22Rv1 (cell line): ENCODE results near the gene TMEM150B.
A peak's percentile ranks its signal among the peaks of the same experiment; 100 is the strongest.

Experiments used
- H3K27ac ChIP-seq: fragments of 450-650 bp; 2 replicates; pipeline ENCODE4 v1.5.1; 2017
- ZFX ChIP-seq: fragments of 450-650 bp; IDR thresholded peaks from 2 replicates; pipeline ENCODE4 v1.6.1; 2017; ENCODE audit warnings: antibody characterized with exemption, borderline replicate concordance
- TF ChIP-seq, protein P1 (sequence below): fragments of 450-650 bp; IDR thresholded peaks from 2 replicates; pipeline ENCODE4 v1.5.1; 2017; ENCODE audit warnings: mild to moderate bottlenecking

TMEM150B gene

DNA sequence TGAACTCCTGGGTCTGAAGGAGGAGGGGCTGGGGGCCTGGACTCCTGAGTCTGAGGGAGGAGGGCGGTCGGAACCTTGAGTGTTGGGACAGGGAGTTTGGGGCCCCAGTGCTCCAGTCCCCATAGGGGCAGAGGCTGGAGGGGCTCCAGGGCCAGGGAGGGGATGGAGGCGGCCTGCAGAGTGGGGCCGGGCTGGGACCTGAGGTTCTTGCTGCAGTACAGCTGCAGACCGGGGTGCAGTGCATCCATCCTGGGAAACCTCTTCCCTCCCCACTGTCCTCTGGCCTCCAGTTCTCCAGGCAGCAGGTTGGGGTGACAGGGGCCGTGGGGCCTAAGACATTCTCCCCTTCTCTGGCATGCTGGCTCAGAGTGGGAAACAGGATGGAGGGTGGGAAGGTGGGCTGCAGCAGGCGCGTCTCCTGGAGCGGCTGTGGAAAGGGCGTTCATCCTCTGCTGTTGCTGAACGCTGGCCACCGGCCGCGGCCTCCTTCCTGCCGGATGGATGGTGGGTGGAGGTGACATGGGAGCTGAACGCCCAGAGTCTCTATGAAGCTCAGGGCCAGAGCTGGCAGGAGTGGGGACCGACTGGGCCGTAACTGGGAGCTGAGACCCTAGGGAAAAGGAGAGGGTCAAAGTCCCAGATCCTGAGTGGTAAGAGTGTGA, 39.8 kb downstream of the TMEM150B start:
- H3K27ac ChIP-seq = no peak overlapping the region
- TF ChIP-seq, protein P1, sequence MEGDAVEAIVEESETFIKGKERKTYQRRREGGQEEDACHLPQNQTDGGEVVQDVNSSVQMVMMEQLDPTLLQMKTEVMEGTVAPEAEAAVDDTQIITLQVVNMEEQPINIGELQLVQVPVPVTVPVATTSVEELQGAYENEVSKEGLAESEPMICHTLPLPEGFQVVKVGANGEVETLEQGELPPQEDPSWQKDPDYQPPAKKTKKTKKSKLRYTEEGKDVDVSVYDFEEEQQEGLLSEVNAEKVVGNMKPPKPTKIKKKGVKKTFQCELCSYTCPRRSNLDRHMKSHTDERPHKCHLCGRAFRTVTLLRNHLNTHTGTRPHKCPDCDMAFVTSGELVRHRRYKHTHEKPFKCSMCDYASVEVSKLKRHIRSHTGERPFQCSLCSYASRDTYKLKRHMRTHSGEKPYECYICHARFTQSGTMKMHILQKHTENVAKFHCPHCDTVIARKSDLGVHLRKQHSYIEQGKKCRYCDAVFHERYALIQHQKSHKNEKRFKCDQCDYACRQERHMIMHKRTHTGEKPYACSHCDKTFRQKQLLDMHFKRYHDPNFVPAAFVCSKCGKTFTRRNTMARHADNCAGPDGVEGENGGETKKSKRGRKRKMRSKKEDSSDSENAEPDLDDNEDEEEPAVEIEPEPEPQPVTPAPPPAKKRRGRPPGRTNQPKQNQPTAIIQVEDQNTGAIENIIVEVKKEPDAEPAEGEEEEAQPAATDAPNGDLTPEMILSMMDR = no peak
- TF ChIP-seq ZFX = no peak

DNA sequence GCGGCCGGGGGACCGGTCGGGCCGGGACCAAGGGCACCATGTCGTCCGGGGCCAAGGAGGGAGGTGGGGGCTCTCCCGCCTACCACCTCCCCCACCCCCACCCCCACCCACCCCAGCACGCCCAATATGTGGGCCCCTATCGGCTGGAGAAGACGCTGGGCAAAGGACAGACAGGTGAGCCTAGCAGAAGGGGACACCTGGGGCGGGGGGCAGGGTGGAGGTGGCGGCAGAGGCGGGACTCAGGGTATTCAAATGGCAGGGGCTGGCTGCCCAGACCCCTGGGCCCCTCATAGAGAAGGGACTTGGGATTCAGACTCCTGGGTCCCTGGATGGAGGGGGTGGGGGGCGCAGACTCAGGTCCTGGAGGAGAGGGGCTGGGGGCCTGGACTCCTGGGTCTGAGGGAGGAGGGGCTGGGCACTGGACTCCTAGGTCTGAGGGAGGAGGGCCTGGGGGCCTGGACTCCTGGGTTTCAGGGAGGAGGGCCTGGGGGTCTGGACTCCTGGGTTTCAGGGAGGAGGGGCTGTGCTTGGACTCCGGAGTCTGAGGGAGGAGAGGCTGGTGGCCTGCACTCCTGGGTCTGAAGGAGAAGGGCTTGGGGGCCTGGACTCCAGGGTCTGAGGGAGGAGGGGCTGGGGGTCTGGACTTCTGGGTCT, 40.6 kb downstream of the TMEM150B start:
- no peak overlapping the region for H3K27ac ChIP-seq
- TF ChIP-seq, protein P1 = no peak
- TF ChIP-seq ZFX = no peak

DNA sequence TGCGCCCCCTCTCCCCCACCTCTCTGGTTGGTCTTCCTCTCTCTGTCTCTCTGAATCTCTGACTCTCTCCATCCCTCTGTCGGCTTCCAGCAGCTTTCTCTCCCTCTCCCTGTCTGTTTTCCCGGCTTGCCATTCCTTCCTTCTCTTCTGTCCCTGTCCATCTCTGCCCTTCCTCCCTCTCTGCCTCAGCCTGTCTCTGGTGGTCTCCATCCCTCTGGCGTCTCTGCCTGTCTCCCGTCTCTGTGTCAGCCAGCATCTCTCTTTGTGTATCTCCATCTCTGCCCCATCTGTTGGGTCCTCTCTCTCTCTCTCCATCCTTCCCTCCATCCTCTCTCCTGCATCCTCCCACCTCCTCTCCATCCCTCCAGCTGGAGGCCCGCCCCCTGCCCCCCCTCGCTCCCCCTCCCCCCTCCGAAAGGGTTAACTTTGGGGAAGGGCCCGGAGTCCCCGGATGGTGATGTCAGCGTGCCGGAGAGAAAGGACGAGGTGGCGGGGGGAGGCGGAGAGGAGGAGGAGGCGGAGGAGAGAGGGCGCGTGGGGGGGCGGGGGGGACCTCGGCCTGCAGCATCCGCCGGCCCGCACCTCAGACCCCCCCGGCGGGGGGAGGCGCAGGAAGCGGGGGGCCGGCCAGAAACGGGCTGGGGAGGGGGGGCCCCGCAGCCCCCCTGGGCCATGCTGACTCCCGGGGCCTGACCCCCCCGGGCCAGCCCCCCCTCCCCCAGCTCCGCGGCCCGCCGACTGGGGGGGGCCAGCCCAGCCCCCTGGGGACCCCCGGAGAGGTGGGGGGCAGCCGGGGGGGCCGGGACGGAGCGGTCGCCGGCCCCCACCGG, 41.4 kb downstream of the TMEM150B start, which contains the start of gene BRSK1:
Gene BRSK1 (plus strand): TSS at position 450 of the 830 bp plus-strand sequence. CDS start 446 bp downstream, outside the sequence.
- H3K27ac ChIP-seq = no peak within 1 kb of the TSS
- TF ChIP-seq, protein P1 = no peak
- no peak for TF ChIP-seq ZFX

DNA sequence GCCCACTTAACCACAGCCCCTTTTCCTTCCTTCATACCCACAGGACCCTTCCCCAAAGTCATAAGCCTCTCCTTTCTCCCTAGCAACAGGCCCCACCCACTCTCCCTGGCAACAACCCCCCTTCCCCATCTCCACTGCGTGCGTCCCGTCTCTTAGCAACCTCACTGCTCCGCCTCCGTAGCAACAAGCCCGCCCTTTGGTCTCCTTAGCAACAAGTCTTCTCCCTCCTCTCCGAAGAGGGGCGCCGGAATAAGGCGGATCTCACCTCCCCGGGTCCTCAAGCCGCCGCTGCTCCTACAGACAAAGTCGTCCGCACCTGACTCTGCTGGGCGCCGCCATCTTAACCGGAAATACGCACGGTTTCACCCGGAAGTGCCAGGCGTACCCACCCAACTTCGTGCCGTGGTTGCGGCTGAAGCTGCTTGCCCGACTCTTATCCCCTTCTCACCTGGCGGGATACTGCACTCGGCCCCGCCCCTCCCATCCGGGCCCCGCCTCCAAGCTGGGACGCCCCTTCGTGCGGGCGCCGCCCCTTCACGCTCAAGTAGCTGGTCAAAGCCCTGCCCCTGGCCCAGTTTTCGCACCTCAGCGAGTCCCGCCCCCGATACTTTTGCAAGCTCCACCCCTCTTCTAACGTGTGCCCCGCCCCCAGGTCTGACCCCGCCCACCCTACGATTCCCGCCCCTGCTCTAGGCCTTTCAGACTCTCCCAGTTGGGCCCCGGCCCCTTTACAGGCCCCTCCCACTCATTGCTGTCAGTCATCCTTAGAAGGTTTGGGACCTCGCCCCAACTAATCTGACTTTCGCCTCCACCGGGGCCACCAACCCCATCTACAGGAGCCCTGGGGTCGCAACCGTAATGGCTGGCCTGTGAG, 45.1 kb downstream of the TMEM150B start, which contains the start of gene HSPBP1:
Gene HSPBP1 (minus strand): TSS at position 341 of the 874 bp plus-strand sequence. CDS start 502 bp downstream, outside the sequence.
- peak within 1 kb of the TSS; percentile 83 for H3K27ac ChIP-seq
- no peak for TF ChIP-seq ZFX
- TF ChIP-seq, protein P1 = no peak

DNA sequence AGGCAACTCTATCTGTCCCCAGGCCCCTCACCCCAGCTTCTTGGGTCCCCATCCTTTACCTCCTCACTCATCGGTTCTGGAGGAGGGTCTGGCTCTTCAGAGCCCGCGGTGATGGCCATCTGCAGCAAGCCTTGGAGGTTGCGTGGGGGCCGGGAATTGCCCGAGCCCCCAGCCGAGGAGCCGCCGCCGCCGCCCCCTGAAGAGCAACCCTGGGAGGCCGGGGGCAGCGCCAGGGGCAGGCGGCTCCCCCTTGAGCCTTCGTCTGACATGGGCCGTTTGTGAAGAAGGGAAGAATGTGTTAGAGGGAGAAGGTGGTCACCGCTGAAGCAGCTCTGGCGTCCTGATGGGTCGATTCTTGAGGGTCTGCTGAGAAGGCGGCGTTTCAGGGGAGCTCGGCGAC, 45.8 kb downstream of the TMEM150B start:
- H3K27ac ChIP-seq = peak overlapping the region; percentile 83
- TF ChIP-seq, protein P1 = no peak
- no peak for TF ChIP-seq ZFX

DNA sequence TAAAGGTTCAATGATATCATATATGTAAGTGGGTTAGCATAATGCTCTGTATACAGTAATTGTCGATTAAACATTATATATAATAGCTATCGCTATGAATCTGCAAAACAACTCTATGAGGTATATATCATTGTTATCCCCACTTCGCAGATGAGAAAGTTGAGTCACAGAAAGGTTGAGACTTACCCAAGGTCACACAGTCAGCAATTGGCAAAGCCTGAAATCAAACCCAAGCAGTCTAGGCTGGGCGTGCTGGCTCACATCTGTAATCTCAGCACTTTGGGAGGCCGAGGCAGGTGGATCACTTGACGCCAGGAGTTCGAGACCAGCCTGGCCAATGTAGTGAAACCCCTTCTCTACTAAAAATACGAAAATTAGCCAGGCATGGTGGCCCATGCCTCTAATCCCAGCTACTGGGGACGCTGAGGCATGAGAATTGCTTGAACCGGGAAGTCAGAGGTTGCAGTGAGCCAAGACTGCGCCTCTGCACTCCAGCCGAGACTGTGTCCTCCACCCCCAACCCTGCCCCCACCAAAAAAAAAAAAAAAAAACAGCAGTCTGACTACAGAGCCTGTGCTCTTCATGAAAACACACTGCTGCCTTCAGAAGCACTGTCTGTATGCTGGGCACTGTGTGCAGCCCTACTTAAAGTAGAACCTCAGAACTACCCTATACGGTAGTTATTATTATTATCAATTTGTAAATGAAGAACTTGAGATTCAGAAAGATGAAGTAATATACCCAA, 46.6 kb downstream of the TMEM150B start:
- no peak overlapping the region for H3K27ac ChIP-seq
- TF ChIP-seq ZFX = no peak
